Astrocyte (in vitro differentiated cells and primary cell): ENCODE results near the gene BLVRA.
"Not testable (repeated sequence)": the region's sequence is repeated elsewhere in the genome, so short reads cannot be mapped to it uniquely, and the experiment has no call there.

Experiments
- CTCF ChIP-seq: IDR thresholded peaks from 2 replicates; pipeline ENCODE4 v1.5.1; 2011; ENCODE audit warnings: low read depth, mild to moderate bottlenecking, inconsistent platforms, low read length, moderate library complexity; ENCODE audit not compliant: insufficient read depth
- EZH2 ChIP-seq: IDR thresholded peaks from 2 replicates; pipeline ENCODE4 v1.6.1; 2012; ENCODE audit warnings: mild to moderate bottlenecking, low read length, inconsistent platforms; ENCODE audit not compliant: insufficient read depth

DNA sequence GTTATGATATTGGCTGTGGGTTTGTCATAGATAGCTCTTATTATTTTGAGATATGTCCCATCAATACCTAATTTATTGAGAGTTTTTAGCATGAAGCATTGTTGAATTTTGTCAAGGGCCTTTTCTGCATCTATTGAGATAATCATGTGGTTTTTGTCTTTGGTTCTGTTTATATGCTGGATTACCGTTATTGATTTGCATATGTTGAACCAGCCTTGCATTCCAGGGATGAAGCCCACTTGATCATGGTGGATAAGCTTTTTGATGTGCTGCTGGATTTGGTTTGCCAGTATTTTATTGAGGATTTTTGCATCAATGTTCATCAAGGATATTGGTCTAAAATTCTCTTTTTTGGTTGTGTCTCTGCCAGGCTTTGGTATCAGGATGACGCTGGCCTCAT, 16.8 kb downstream of the BLVRA start:
- TF ChIP-seq CTCF, EZH2: not testable (repeated sequence)
